ENCODE measurements around the gene MAP7D1. TPM values are rescaled to one million over a fixed set of nuclear protein-coding genes. Genes with fewer than 3 reads are reported as not detected.

MAP7D1 gene
- polyA plus RNA-seq (ENCODE audit: insufficient read length), result 148 TPM

GRCh38 chr1:36155408-36156328 lies at the start of gene MAP7D1:
TSS of gene MAP7D1 (plus strand) at chr1:36156160. CDS start at chr1:36156418, 258 bp downstream.
- no peak for DNase-seq (ENCODE audit: low read depth)

GRCh38 chr1:36106269-36106668 lies 49.7 kb upstream of the MAP7D1 start:
- no peak for DNase-seq (ENCODE audit: low read depth)

GRCh38 chr1:36107394-36107793 lies 48.6 kb upstream of the MAP7D1 start:
- DNase-seq (ENCODE audit: low read depth), result no peak

GRCh38 chr1:36108314-36108713 lies 47.6 kb upstream of the MAP7D1 start:
- DNase-seq (ENCODE audit: low read depth), result no peak

GRCh38 chr1:36109041-36109679 lies 46.8 kb upstream of the MAP7D1 start:
- no peak for DNase-seq (ENCODE audit: low read depth)

GRCh38 chr1:36111151-36111550 lies 44.8 kb upstream of the MAP7D1 start:
- no peak for DNase-seq (ENCODE audit: low read depth)

- DNase-seq (ENCODE audit: low read depth), result no peak
Measured at GRCh38 chr1:36112823-36113222, 43.1 kb upstream of the MAP7D1 start.

- no peak for DNase-seq (ENCODE audit: low read depth)
Measured at GRCh38 chr1:36114371-36114770, 41.6 kb upstream of the MAP7D1 start.

GRCh38 chr1:36115200-36115669 lies 40.7 kb upstream of the MAP7D1 start:
- DNase-seq (ENCODE audit: low read depth), result no peak

GRCh38 chr1:36115931-36116330 lies 40.0 kb upstream of the MAP7D1 start:
- DNase-seq (ENCODE audit: low read depth), result no peak

- no peak for DNase-seq (ENCODE audit: low read depth)
Measured at GRCh38 chr1:36116901-36117300, 39.1 kb upstream of the MAP7D1 start.

GRCh38 chr1:36118447-36119204 lies 37.3 kb upstream of the MAP7D1 start:
- no peak for DNase-seq (ENCODE audit: low read depth)

- no peak for DNase-seq (ENCODE audit: low read depth)
Measured at GRCh38 chr1:36119456-36119855, 36.5 kb upstream of the MAP7D1 start.

- DNase-seq (ENCODE audit: low read depth), result no peak
Measured at GRCh38 chr1:36122062-36123030, 33.6 kb upstream of the MAP7D1 start.

GRCh38 chr1:36123356-36123755 lies 32.6 kb upstream of the MAP7D1 start:
- DNase-seq (ENCODE audit: low read depth), result peak; percentile 17

GRCh38 chr1:36124404-36125128 lies 31.4 kb upstream of the MAP7D1 start:
- no peak for DNase-seq (ENCODE audit: low read depth)

GRCh38 chr1:36125129-36125991 lies 30.6 kb upstream of the MAP7D1 start, which contains the start of gene COL8A2:
TSS of gene COL8A2 (minus strand) at chr1:36125222. CDS start at chr1:36100242, 24,980 bp downstream.
- DNase-seq (ENCODE audit: low read depth), result peak; percentile 25

GRCh38 chr1:36126005-36126716 lies 29.8 kb upstream of the MAP7D1 start:
- no peak for DNase-seq (ENCODE audit: low read depth)
